SU-DHL-6 (cell line): ENCODE measurements around the gene IFT74.
A peak's percentile ranks its signal among the peaks of the same experiment; 100 is the strongest.

Experiments used
- H2AFZ ChIP-seq: fragments of 200-600 bp; sonication (generic); 2 replicates; pipeline ENCODE4 v1.6.1; 2014; ENCODE audit warnings: low read depth, mild to moderate bottlenecking, moderate library complexity, mixed read lengths, antibody characterized with exemption, low read length; ENCODE audit not compliant: severe bottlenecking
- H3F3A ChIP-seq: fragments of 200-600 bp; shearing (Covaris generic); 2 replicates; pipeline ENCODE4 v1.6.0; 2016; ENCODE audit warnings: antibody characterized with exemption, mild to moderate bottlenecking; ENCODE audit not compliant: insufficient read depth
- H3K27ac ChIP-seq: fragments of 200-600 bp; sonication (generic); 2 replicates; pipeline ENCODE4 v1.5.1; 2016; ENCODE audit warnings: low read depth, mild to moderate bottlenecking, low read length, moderate library complexity, mixed read lengths
- H3K27me3 ChIP-seq: fragments of 200-600 bp; sonication (generic), shearing (Covaris generic); 2 replicates; pipeline ENCODE4 v1.6.0; 2014; ENCODE audit warnings: mild to moderate bottlenecking, low read length
- H3K36me3 ChIP-seq: fragments of 200-600 bp; sonication (generic); 2 replicates; pipeline ENCODE4 v1.6.1; 2014; ENCODE audit warnings: mild to moderate bottlenecking, low read length, mixed read lengths
- H3K4me2 ChIP-seq: fragments of 300-600, 200-600 bp; shearing (Covaris generic), sonication (generic); 2 replicates; pipeline ENCODE4 v1.6.0; 2014; ENCODE audit warnings: low read length, low read depth, mild to moderate bottlenecking; ENCODE audit not compliant: poor library complexity, severe bottlenecking
- H3K4me3 ChIP-seq: fragments of 200-600 bp; sonication (generic); 2 replicates; pipeline ENCODE4 v1.5.1; 2014; ENCODE audit warnings: antibody characterized with exemption, low read length, mild to moderate bottlenecking, mixed read lengths; ENCODE audit not compliant: insufficient read depth, poor library complexity, severe bottlenecking
- H3K79me2 ChIP-seq: fragments of 200-600 bp; sonication (generic); 2 replicates; pipeline ENCODE4 v1.6.1; 2014; ENCODE audit warnings: mild to moderate bottlenecking, low read length, moderate library complexity; ENCODE audit not compliant: insufficient read depth
- H3K9ac ChIP-seq: fragments of 200-600 bp; sonication (generic); 2 replicates; pipeline ENCODE4 v1.7.0; 2014; ENCODE audit warnings: mild to moderate bottlenecking, low read length
- H3K9me2 ChIP-seq: fragments of 200-600 bp; sonication (generic); replicated peaks from 2 replicates; pipeline ENCODE4 v1.6.1; 2014; ENCODE audit warnings: low read length; ENCODE audit not compliant: insufficient read depth
- H3K9me3 ChIP-seq: fragments of 200-600 bp; sonication (generic); 2 replicates; pipeline ENCODE4 v1.6.1; 2014; ENCODE audit warnings: low read length, mixed read lengths; ENCODE audit not compliant: insufficient read depth
- H4K20me1 ChIP-seq: fragments of 200-600 bp; sonication (generic); 2 replicates; pipeline ENCODE4 v1.6.1; 2014; ENCODE audit warnings: low read depth, mild to moderate bottlenecking, antibody characterized with exemption, low read length, moderate library complexity, mixed read lengths
- CTCF ChIP-seq: fragments of 200-600 bp; sonication (generic); IDR thresholded peaks from one replicate; pipeline ENCODE4 v1.5.1; 2017; ENCODE audit warnings: antibody characterized with exemption, mild to moderate bottlenecking, low read length, moderate library complexity; ENCODE audit not compliant: insufficient read depth, poor library complexity, severe bottlenecking
- EZH2phosphoT487 ChIP-seq: fragments of 200-600 bp; sonication (generic), shearing (Covaris generic); conservative IDR thresholded peaks from 2 replicates; pipeline ENCODE4 v1.6.1; 2018; ENCODE audit warnings: mild to moderate bottlenecking, antibody characterized with exemption, low read length, moderate library complexity, mixed read lengths

IFT74 gene

GRCh38 chr9:26945591-26945990 is 10.6 kb upstream of the IFT74 start:
- no peaks in the 10 kb centered on the region for H3K9me2 ChIP-seq
- peak overlapping the region; percentile 70 for H3K4me2 ChIP-seq
- TF ChIP-seq CTCF (no peak), EZH2phosphoT487 (no peak)
- peak overlapping the region; percentile 96 for H3K9ac ChIP-seq
- no peaks in the 10 kb centered on the region for H3F3A ChIP-seq
- no peaks in the 10 kb centered on the region for H3K36me3 ChIP-seq
- no peak overlapping the region for H3K27ac ChIP-seq
- H2AFZ ChIP-seq, result no peak overlapping the region
- H4K20me1 ChIP-seq, result peaks cover 11% of the 10 kb centered on the region
- peaks cover 64% of the 10 kb centered on the region for H3K79me2 ChIP-seq
- no peaks in the 10 kb centered on the region for H3K9me3 ChIP-seq
- peak overlapping the region; percentile 99 for H3K4me3 ChIP-seq
- H3K27me3 ChIP-seq, result no peaks in the 10 kb centered on the region

- H3K27ac ChIP-seq, result peak within 1 kb of the TSS; percentile 75
- H3K9ac ChIP-seq, result peak within 1 kb of the TSS; percentile 96
- peak within 1 kb of the TSS; percentile 88 for H2AFZ ChIP-seq
- TF ChIP-seq EZH2phosphoT487 (no peak), CTCF (no peak)
- H3K79me2 ChIP-seq, result peaks cover 49% of the 10 kb centered on the region
- peak within 1 kb of the TSS; percentile 99 for H3K4me3 ChIP-seq
- peaks cover 2% of the 10 kb centered on the region; the same call in 1 of the 2 replicates for H4K20me1 ChIP-seq
- H3K4me2 ChIP-seq, result peak within 1 kb of the TSS; percentile 70
- no peaks in the 10 kb centered on the region for H3K27me3 ChIP-seq
- H3K9me3 ChIP-seq, result no peaks in the 10 kb centered on the region
- H3K9me2 ChIP-seq, result no peaks in the 10 kb centered on the region
- H3K36me3 ChIP-seq, result no peaks in the 10 kb centered on the region
- H3F3A ChIP-seq, result no peaks in the 10 kb centered on the region
Measured at GRCh38 chr9:26946753-26947727, 9.2 kb upstream of the IFT74 start, which contains the start of gene PLAA. Gene PLAA (minus strand): TSS chr9:26947242. CDS start chr9:26947045, 197 bp downstream.

- no peaks in the 10 kb centered on the region for H3F3A ChIP-seq
- no peaks in the 10 kb centered on the region for H3K27me3 ChIP-seq
- H4K20me1 ChIP-seq, result no peaks in the 10 kb centered on the region; the same call in 1 of the 2 replicates
- H3K79me2 ChIP-seq, result peaks cover 42% of the 10 kb centered on the region
- peak overlapping the region; percentile 69 for H3K4me2 ChIP-seq
- TF ChIP-seq CTCF (no peak), EZH2phosphoT487 (no peak)
- H3K9me3 ChIP-seq, result no peaks in the 10 kb centered on the region
- no peaks in the 10 kb centered on the region for H3K9me2 ChIP-seq
- peak overlapping the region; percentile 96 for H3K9ac ChIP-seq
- H3K27ac ChIP-seq, result peak overlapping the region; percentile 75
- H3K36me3 ChIP-seq, result no peaks in the 10 kb centered on the region
- H2AFZ ChIP-seq, result peak overlapping the region; percentile 88
- H3K4me3 ChIP-seq, result peak overlapping the region; percentile 99
Measured at GRCh38 chr9:26947736-26948135, 8.5 kb upstream of the IFT74 start.
